Subcutaneous abdominal adipose tissue (tissue), 5 donors: ENCODE results near the gene PIAS1.

Experiments
- H3K27ac ChIP-seq: one replicate; pipeline ENCODE4 v1.7.0; 2013; ENCODE audit warnings: low read depth, mild to moderate bottlenecking, inconsistent platforms, low read length, moderate library complexity
- H3K27me3 ChIP-seq, 5 donors: one replicate each; pipeline ENCODE4 v1.7.0; 2013; ENCODE audit warnings: low read length in 5 of 5, inconsistent platforms in 1 of 5; ENCODE audit not compliant: control insufficient read depth in 5 of 5, insufficient read depth in 4 of 5
- H3K36me3 ChIP-seq, 5 donors: one replicate each; pipeline ENCODE4 v1.7.0; 2013; ENCODE audit warnings: low read length in 5 of 5; ENCODE audit not compliant: control insufficient read depth in 5 of 5, insufficient read depth in 5 of 5
- H3K4me1 ChIP-seq, 5 donors: one replicate each; pipeline ENCODE4 v1.7.0; 2013; ENCODE audit warnings: low read length in 5 of 5, mild to moderate bottlenecking in 3 of 5, moderate library complexity in 1 of 5; ENCODE audit not compliant: control insufficient read depth in 5 of 5, insufficient read depth in 5 of 5
- H3K4me3 ChIP-seq, 5 donors: one replicate each; pipeline ENCODE4 v1.7.0; 2013; ENCODE audit warnings: low read length in 5 of 5, low read depth in 1 of 5
- H3K9ac ChIP-seq, 5 donors: one replicate each; pipeline ENCODE4 v1.7.0; 2013; ENCODE audit warnings: low read length in 5 of 5, mild to moderate bottlenecking in 4 of 5, moderate library complexity in 3 of 5
- H3K9me3 ChIP-seq, 5 donors: one replicate each; pipeline ENCODE4 v1.7.0; 2013; ENCODE audit warnings: low read length in 5 of 5; ENCODE audit not compliant: control insufficient read depth in 5 of 5
- donor health status: healthy.
- donor health status: healthy.
- donor health status: healthy.
- donor health status: healthy.
- donor health status: healthy.

The PIAS1 gene

DNA sequence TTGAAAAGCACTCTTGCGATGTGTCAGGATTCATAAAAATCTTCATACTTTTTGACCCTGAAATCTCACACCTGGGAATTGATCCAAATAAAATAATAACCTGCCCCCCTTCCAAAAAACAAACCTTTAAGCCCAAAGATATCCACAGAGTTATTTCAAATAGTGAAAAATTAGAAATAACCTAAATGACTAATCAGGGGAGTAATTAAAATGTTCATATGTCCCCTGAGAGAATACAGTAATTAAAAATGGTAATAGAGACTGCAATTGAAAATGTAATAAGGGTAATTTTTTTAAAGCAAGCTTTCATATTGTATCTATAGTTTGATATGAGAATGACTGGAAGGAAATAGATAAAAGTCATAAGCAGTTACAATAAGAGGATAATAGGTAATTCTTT, 83.0 kb downstream of the PIAS1 start:
- Histone ChIP-seq H3K4me1 (peaks cover 0 to 6% (median 0%) of the 10 kb centered on the region in 5 donors), H3K9me3 (no peaks in the 10 kb centered on the region), H3K4me3 (no peak overlapping the region), H3K9ac (no peak overlapping the region), H3K27ac (no peak overlapping the region), H3K36me3 (peaks cover 0 to 2% (median 0%) of the 10 kb centered on the region in 5 donors), H3K27me3 (no peaks in the 10 kb centered on the region)

DNA sequence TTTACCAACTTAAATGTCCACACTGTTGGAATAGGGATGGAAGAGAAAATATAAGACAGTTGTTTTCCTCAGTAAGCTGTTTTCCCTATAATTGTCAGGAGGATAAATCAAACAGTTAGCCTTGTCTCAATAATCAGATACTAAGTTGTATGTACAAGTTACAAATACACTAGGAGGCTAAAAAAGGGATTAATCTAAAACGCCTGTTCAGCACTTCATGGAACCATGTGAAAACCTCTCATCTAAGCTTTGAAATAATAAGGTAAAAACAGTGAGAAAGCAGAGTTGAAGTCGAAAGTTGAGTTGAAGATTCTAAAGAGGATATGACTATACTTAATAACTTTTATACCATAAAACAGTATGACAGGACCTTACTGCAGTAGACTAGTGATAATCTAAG, 89.0 kb downstream of the PIAS1 start:
- H3K27ac ChIP-seq, result no peak overlapping the region
- no peak overlapping the region for H3K4me3 ChIP-seq
- no peak overlapping the region for H3K9ac ChIP-seq
- no peaks in the 10 kb centered on the region for H3K9me3 ChIP-seq
- peaks cover 0 to 6% (median 0%) of the 10 kb centered on the region in 5 donors for H3K4me1 ChIP-seq
- H3K36me3 ChIP-seq, result peaks cover 6 to 23% (median 13%) of the 10 kb centered on the region in 5 donors
- no peaks in the 10 kb centered on the region for H3K27me3 ChIP-seq

DNA sequence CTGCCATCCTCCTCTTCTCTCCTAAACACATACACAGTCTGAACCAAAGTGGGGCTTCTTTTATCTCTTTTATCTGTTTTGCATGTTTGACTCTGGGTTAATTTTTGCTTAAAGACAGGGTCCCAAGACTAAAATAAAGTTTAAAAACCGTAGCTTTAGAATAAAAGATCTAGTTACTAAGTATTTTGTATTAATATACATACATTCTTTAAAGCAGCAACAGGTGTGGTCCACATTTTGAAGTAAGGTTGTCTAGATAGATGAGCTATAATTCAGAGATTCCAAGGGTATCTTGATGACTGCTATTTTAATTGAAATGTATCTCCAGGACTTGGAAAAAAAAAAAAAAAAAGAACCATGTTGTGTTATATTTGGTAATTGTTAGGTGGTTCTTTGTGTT, 89.7 kb downstream of the PIAS1 start:
- no peak overlapping the region for H3K4me3 ChIP-seq
- no peak overlapping the region for H3K9ac ChIP-seq
- peaks cover 0 to 6% (median 0%) of the 10 kb centered on the region in 5 donors for H3K4me1 ChIP-seq
- no peaks in the 10 kb centered on the region for H3K9me3 ChIP-seq
- peaks cover 6 to 23% (median 13%) of the 10 kb centered on the region in 5 donors for H3K36me3 ChIP-seq
- no peak overlapping the region for H3K27ac ChIP-seq
- H3K27me3 ChIP-seq, result no peaks in the 10 kb centered on the region

DNA sequence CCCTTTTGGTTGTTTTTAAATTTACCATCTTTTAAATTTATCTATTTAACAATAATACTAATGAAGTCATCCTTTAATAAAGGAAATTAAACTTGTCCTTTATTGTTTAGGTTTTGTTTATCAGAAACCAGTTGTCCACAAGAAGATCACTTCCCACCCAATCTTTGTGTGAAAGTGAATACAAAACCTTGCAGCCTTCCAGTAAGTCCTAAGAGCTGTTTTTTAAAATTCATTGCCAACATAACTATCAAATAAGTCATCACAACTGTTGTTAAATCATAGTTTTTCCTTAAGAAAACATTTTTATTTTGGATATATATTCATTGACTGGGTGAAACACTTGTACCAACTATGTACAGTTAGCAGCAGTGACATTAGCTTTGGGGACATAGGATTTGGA, 91.6 kb downstream of the PIAS1 start:
- no peaks in the 10 kb centered on the region for H3K9me3 ChIP-seq
- no peak overlapping the region for H3K9ac ChIP-seq
- no peak overlapping the region for H3K4me3 ChIP-seq
- H3K36me3 ChIP-seq, result peaks cover 6 to 20% (median 13%) of the 10 kb centered on the region in 5 donors
- H3K27me3 ChIP-seq, result no peaks in the 10 kb centered on the region
- H3K4me1 ChIP-seq, result peaks cover 0 to 5% (median 0%) of the 10 kb centered on the region in 5 donors
- H3K27ac ChIP-seq, result no peak overlapping the region

DNA sequence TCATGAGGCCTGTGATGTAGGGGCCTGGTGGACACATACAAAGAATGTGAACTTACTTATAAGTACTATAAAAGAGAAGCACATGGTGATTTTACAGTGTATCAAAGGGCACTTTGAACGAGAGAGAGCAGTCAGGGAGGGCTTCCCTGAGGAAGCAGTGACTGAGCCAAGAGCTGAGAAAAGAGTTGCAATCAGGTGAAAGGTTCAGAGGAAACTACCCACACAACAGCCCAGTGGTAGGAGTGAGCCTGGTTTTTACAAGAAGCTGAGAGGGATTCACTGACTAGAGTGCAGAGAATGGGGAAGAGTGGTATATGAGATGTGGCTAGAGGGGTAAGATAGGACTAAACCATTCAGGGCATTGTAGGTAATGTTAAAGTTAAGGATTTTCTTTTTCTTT, 93.9 kb downstream of the PIAS1 start:
- Histone ChIP-seq H3K27ac (no peak overlapping the region), H3K36me3 (peaks cover 6 to 23% (median 13%) of the 10 kb centered on the region in 5 donors), H3K4me1 (no peaks in the 10 kb centered on the region)

DNA sequence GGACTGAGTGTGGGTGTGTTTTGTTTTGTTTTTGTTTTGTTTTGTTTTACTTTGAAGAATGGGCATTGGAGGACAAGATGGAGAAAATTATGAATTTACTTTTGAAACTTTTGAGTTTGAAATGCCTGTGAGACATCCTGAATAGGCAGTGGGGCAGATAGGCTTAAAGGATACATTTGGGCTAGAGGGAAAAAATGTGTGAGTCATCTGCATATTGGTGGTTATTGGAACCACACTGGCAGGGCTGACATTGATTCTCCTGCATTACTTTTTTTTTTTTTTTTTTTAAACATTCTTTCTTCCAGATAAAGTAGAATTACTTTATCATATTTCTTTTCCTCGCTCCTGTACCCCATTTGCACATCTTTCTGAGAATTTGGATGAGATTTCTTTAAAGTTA, 94.9 kb downstream of the PIAS1 start:
- Histone ChIP-seq H3K9ac (no peak overlapping the region), H3K4me1 (no peaks in the 10 kb centered on the region), H3K9me3 (no peaks in the 10 kb centered on the region), H3K27ac (no peak overlapping the region), H3K27me3 (no peaks in the 10 kb centered on the region), H3K4me3 (no peak overlapping the region), H3K36me3 (peaks cover 9 to 21% (median 17%) of the 10 kb centered on the region in 5 donors)

More for the DNA sequence above, 93.9 kb downstream of the PIAS1 start:
- no peaks in the 10 kb centered on the region for H3K9me3 ChIP-seq
- no peak overlapping the region for H3K4me3 ChIP-seq
- no peaks in the 10 kb centered on the region for H3K27me3 ChIP-seq
- H3K9ac ChIP-seq, result no peak overlapping the region

DNA sequence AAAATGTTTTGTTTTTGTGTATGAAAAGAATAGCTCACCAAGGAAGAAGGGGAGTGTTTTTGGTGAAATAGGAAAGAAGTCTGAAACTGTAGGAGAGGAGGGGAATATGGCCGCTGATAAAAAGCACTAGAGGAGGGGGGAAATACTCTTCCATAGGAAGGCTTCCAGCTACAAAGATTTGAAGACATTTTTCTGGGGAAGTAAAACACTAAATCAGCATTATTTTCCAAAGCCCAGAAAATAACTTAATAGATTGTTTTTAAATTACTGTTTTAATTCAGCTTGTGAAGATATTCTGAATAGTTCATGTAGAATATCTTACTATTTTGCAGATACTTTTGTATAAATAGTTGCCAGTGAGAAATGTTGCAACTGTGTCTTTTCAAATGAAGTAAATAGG, 96.1 kb downstream of the PIAS1 start:
- peaks cover 10 to 22% (median 18%) of the 10 kb centered on the region in 5 donors for H3K36me3 ChIP-seq
- no peaks in the 10 kb centered on the region for H3K4me1 ChIP-seq
- no peak overlapping the region for H3K27ac ChIP-seq

DNA sequence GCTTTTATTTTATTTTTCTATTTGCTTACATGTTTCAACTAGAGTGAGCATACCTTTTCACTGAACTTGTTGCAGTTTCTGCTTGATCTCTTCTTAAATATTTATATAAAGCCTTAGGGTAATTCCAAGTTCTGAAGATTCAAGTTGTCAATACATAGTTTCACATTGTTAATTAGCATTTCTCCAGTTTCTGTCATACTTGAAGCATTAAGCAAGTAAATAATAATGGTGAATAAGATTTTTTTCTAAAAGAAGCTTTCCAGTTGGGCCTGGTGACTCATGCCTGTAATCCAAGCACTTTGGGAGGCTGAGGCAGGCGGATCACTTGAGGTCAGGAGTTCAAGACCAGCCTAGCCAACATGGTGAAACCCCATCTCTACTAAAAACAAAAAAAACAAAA, 97.2 kb downstream of the PIAS1 start:
- H3K27ac ChIP-seq, result no peak overlapping the region
- peaks cover 11 to 26% (median 14%) of the 10 kb centered on the region in 5 donors for H3K36me3 ChIP-seq
- no peak overlapping the region for H3K4me3 ChIP-seq
- no peaks in the 10 kb centered on the region for H3K4me1 ChIP-seq
- H3K27me3 ChIP-seq, result no peaks in the 10 kb centered on the region
- no peaks in the 10 kb centered on the region for H3K9me3 ChIP-seq
- no peak overlapping the region for H3K9ac ChIP-seq

More for the DNA sequence above, 96.1 kb downstream of the PIAS1 start:
- Histone ChIP-seq H3K4me3 (no peak overlapping the region), H3K9me3 (no peaks in the 10 kb centered on the region), H3K27me3 (no peaks in the 10 kb centered on the region), H3K9ac (no peak overlapping the region)

DNA sequence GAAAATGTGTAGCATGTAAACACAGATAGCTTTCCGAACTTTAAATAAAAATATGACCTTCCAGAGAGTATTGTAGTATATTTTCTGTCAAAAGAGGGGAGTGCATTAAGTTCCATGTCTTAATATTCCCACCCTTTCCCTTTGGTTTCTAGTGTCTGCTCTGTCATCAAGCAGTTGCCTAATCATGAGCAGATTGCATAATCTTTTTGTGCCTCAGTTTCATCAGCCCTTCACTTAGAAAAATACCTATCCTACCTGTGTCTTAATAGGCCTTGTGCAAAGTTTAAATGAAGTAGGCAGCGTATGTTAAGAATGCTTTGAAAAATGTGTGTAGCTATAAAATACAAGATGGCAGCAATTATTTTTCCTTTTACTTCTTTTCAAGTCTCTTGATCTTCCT, 98.2 kb downstream of the PIAS1 start:
- H3K27me3 ChIP-seq, result no peaks in the 10 kb centered on the region
- peaks cover 7 to 29% (median 16%) of the 10 kb centered on the region in 5 donors for H3K36me3 ChIP-seq
- no peaks in the 10 kb centered on the region for H3K4me1 ChIP-seq
- no peak overlapping the region for H3K4me3 ChIP-seq
- no peak overlapping the region for H3K27ac ChIP-seq
- H3K9me3 ChIP-seq, result no peaks in the 10 kb centered on the region
- no peak overlapping the region for H3K9ac ChIP-seq

DNA sequence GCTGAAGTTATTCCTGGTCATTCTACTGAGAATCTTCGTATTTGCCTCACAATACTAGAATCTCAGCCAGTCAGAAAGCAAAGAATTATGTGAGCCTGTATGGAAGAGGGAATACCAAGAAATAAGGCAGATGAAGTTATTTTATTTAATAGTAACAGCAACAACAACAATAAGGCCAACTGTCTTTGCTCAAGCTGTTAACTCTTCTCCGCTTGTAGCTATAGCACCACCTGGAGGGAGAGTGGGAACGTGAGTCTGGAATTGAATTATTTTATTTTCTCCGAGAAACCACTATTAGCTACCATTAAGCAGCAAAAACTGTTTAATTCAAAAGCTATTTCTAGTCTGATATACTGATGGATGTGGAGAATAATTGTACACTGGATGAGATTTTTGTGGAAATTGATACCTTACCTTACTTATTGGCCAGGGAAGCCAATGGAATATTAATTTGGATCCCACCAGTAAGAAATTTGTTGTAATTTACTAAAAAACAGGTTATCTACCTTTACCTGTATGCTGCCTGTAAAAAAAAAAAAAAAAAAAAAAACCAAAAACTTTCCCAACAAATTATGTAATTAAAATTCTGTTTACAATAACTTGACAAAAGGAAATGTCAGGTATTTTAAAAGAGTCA, 100.9 kb downstream of the PIAS1 start:
- no peak overlapping the region for H3K9ac ChIP-seq
- H3K36me3 ChIP-seq, result peaks cover 8 to 35% (median 17%) of the 10 kb centered on the region in 5 donors
- no peak overlapping the region for H3K27ac ChIP-seq

More for the DNA sequence above, 100.9 kb downstream of the PIAS1 start:
- H3K4me1 ChIP-seq, result no peaks in the 10 kb centered on the region
- no peaks in the 10 kb centered on the region for H3K9me3 ChIP-seq
- H3K27me3 ChIP-seq, result no peaks in the 10 kb centered on the region
- no peak overlapping the region for H3K4me3 ChIP-seq
